GM18498 (cell line): Measurements from ENCODE around the gene SETD2.
A peak's percentile ranks its signal among the peaks of the same experiment; 100 is the strongest.

ENCODE experiments used
- ATAC-seq: cut with Tn5 transposase; IDR thresholded peaks from one replicate; pipeline ENCODE4 v1.9.1; 2021; ENCODE audit warnings: mild to moderate bottlenecking, moderate library complexity; ENCODE audit not compliant: unreplicated experiment

The SETD2 gene

GRCh38 chr3:46999516-47000197 lies 164.3 kb downstream of the SETD2 start:
- no peak for ATAC-seq

- ATAC-seq, result no peak
Observed at GRCh38 chr3:46998852-46999515, 164.9 kb downstream of the SETD2 start.

GRCh38 chr3:46998121-46998851 lies 165.6 kb downstream of the SETD2 start:
- ATAC-seq, result no peak

- no peak for ATAC-seq
Observed at GRCh38 chr3:46997453-46998091, 166.3 kb downstream of the SETD2 start.

- ATAC-seq, result no peak
Observed at GRCh38 chr3:46996689-46997452, 167.0 kb downstream of the SETD2 start.

GRCh38 chr3:46995901-46996562 lies 167.9 kb downstream of the SETD2 start:
- ATAC-seq, result no peak

GRCh38 chr3:46994801-46995731 lies 168.8 kb downstream of the SETD2 start:
- ATAC-seq, result no peak

GRCh38 chr3:46993986-46994385 lies 169.9 kb downstream of the SETD2 start:
- no peak for ATAC-seq

- no peak for ATAC-seq
Observed at GRCh38 chr3:46993292-46993691, 170.6 kb downstream of the SETD2 start.

GRCh38 chr3:46992231-46992630 lies 171.7 kb downstream of the SETD2 start:
- no peak for ATAC-seq

- ATAC-seq, result no peak
Observed at GRCh38 chr3:46991406-46992165, 172.3 kb downstream of the SETD2 start.

GRCh38 chr3:46990573-46991374 lies 173.1 kb downstream of the SETD2 start:
- peak; percentile 41 for ATAC-seq

GRCh38 chr3:46989146-46989810 lies 174.6 kb downstream of the SETD2 start:
- no peak for ATAC-seq

GRCh38 chr3:46988616-46989015 lies 175.3 kb downstream of the SETD2 start:
- no peak for ATAC-seq

- peak; percentile 67 for ATAC-seq
Observed at GRCh38 chr3:46987743-46988401, 176.0 kb downstream of the SETD2 start.

- no peak for ATAC-seq
Observed at GRCh38 chr3:46987319-46987742, 176.6 kb downstream of the SETD2 start.
